SW480 (cell line): ENCODE data around the gene FAAP100.
A peak's percentile ranks its signal among the peaks of the same experiment; 100 is the strongest.

Experiments used
- DNase-seq: peaks from one replicate; pipeline ENCODE4 v3.0.0-alpha.2; 2016; ENCODE audit warnings: low spot score

The FAAP100 gene

GRCh38 chr17:81577278-81578000, 25.3 kb upstream of the FAAP100 start:
- no peak for DNase-seq

GRCh38 chr17:81576621-81577277, 24.6 kb upstream of the FAAP100 start:
- DNase-seq: peak; percentile 28

DNA sequence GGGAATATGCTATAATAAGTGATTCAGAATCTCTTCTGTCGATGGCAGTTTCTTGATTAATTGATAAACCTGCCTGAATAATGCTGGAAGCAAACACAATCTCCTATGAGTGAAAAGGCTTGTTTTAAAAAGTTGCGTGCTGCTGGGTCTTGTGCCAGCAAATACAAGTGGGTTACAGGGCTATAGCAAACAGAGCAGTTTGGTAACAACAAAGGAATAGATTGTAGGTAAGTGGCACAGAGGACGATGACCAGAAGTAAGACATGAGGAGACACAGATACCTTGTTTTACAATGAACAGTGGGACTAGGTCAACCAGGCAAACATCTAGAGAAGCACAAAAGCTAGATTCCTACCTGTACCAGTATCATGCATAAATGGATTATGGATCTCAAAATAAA, 23.7 kb upstream of the FAAP100 start:
- DNase-seq: no peak

- no peak for DNase-seq
Observed at GRCh38 chr17:81574643-81574956, 22.4 kb upstream of the FAAP100 start.

DNA sequence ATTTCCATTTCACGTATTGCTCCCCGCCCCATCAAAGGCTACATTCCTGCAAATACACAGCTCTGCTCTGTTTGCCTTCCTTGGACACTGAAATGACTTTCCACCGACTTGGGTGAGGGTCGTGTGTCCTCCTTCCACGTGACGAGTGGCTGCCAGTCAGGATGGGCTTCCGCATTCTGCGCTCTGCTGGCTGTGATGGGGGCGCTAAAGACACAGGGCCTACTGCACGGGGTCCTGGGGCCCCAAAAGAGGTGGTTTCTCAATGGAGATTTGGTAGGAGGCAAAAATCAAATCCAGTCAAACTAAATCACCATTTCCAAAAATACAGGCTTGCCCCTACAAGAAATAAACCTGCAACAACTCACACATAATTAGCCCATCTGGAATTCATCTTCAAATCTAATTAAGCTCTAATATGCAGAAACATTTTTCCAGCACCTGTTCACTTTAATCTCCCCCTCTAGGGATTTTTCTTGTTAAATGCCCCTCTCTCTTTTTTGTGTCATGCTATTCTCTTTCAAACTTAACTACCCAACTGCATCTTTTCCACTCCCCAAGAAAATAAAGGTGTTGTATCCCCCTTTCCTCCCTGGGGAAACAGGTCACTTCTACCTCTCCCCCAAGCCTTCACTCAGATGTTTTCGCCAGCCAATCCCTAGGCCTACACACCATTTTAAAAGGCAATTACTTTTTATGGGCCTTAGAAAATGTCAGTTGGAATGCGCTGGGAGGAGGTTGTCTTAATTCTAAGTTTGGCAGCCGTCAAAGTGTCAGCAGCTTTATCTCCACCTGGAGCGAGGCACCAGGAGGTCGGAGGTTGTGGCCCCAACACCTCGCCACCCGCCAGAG, 21.9 kb upstream of the FAAP100 start:
- no peak for DNase-seq

DNA sequence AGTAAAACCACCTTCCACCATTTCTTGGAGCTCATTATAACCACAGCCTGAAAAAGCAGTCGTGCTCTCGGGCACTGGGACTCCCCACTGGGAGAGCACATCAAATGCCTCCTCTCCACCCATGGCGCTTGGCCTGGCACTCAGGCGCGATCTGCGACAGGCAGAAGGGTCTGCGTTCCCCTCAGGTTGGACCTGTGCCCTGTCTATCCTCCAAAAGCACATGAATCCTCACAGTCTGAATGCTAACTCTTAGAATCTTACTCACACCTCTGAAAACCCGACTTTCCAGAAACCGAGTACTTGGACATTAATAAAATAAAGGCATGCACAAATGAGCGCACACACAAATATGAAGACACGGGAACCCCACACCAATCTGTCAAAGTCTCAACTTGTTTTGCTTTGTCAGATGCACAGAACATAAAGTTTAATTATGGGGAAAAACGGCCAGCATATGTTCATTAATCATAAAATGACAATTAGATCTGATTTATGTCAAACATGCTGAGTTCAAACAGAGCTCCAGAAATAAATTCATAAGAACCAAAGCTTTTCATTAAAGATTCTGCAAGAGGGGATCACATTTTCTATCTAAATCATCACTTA, 20.5 kb upstream of the FAAP100 start:
- DNase-seq: no peak

DNA sequence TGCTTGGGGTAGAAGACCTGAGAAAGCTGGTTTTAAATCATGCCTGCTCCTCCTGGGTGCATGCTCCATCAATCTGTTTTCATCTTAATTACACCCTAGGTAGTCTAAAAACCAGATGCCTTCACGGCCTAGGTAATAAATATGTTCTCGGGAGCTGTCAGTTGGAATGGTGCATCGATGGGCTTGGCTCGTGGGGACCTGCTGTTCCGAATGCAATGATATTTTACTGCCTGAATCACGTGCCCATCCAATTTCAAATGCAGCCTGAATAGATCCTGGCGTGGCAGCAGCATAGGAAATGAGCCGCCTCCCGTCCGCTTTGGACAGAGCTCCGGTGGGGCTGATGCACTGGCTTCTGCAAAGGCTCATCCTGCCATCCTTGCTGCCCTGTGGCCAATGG, 18.8 kb upstream of the FAAP100 start:
- DNase-seq: no peak

GRCh38 chr17:81569986-81570514, 17.9 kb upstream of the FAAP100 start:
- DNase-seq: no peak

DNA sequence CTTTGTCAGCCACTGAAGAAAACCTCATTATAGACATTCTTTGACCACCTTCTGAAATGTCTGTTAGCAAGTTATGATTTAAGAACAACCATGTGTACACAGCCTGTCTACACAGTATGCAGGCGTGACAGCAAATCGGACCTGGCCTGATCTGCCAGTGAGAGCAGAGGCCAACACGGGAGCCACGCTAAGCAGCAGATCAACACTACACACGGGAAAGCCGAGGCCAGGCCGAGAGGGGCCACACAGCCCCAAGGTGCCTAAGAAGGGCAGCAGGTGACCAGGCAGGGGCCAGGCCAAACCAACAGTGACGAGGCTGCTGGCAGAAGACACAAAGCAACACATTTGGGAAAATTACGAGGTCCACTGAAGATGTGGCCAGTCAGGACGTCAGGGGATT, 16.3 kb upstream of the FAAP100 start:
- DNase-seq: no peak

DNA sequence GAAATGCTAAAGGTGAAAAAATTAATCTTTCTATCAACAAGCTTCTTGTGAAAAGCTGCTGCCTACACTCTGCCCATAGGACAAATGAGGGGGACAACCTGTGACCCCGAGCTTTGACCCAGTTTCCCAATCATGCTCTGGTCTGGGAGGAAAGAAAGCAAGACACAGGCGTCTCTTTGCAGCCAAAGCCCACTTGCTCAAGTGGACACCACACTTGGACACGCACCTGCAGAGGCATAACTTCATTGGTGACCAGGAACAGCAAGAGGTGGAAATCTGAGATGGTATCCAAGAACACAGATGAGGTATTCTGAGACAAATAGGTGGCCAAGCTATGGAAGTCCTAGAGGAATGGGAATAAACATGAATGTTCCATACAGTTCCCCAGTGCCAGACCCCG, 15.0 kb upstream of the FAAP100 start:
- DNase-seq: no peak

DNA sequence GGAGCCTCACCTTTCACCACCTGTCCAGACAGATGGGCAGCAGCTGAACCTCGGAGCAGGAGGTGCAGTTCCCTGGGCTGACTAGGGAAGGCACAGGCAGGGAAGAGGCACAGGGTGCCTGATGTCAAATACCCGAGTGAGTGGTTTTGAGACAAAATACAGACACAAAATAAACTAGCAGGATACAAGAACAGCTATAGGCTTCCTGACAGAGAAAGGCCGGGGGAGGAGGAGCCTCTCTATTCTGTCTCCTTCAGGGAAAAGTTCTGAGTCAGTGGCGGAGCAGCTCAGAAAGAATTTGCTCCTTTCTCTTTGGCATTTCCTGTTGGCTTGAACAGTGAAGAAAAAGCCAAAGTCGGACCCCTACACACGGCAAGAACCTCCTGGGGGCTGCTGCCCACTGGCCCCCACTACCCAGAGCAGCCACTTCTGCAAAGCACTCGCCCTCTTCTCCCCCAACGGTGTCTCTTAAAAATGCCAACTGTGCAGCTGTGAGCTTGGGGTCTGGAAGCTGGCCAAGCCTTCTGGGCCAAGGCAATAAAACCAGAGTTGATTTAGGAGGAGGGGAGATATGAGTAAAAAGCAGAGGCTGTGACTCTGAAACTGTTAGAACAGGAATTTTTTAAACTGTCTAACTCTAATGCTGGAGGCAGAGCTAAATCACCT, 14.4 kb upstream of the FAAP100 start:
- peak; percentile 20 for DNase-seq

- no peak for DNase-seq
Observed at GRCh38 chr17:81565231-81565630, 13.1 kb upstream of the FAAP100 start.

DNA sequence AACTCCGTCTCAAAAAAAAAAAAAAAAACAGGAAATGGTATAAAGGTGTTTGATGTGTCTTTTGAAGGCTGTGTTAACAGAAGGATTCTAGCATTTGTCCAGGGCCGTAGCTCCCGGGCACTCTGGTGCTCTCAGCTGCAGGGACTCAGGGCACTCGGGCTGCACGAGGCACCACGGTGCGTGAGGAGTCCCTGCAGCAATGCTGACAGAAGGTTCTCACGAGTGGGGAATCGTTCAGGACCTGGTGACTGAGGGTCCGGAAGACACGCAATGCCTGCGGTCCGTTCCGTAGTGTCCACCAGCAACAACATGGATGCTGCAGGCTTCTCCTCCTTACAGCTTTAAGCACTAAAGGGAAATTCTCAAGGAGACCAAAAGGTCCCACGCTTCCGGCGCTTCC, 12.6 kb upstream of the FAAP100 start:
- no peak for DNase-seq

GRCh38 chr17:81563861-81564586, 11.9 kb upstream of the FAAP100 start:
- DNase-seq: no peak

- DNase-seq: no peak
Observed at GRCh38 chr17:81561494-81561885, 9.3 kb upstream of the FAAP100 start.

GRCh38 chr17:81558941-81559806, 7.0 kb upstream of the FAAP100 start:
- DNase-seq: no peak

GRCh38 chr17:81558115-81558468, 5.9 kb upstream of the FAAP100 start:
- DNase-seq: no peak

- no peak for DNase-seq
Observed at GRCh38 chr17:81557276-81558114, 5.3 kb upstream of the FAAP100 start.

GRCh38 chr17:81556863-81557262, 4.7 kb upstream of the FAAP100 start:
- no peak for DNase-seq
